Choroid plexus epithelial cell (primary cell): ENCODE measurements around the gene GCNT3.

ENCODE experiments used
- DNase-seq: peaks from one replicate; pipeline ENCODE4 v3.0.0-alpha.2; 2010; ENCODE audit warnings: low read depth
- H3K4me3 ChIP-seq: 2 replicates; pipeline ENCODE4 v1.5.1; 2011; ENCODE audit warnings: low read depth, mild to moderate bottlenecking, control low read depth, low read length, moderate library complexity
- TF ChIP-seq, protein P1 (sequence below): conservative IDR thresholded peaks from 2 replicates; pipeline ENCODE4 v1.5.1; 2011; ENCODE audit warnings: low read depth, mild to moderate bottlenecking, control low read depth, inconsistent platforms, low read length, moderate library complexity

The GCNT3 gene

GRCh38 chr15:59571606-59572005 lies 40.0 kb upstream of the GCNT3 start:
- H3K4me3 ChIP-seq: no peak overlapping the region
- DNase-seq: no peak
- TF ChIP-seq, protein P1, sequence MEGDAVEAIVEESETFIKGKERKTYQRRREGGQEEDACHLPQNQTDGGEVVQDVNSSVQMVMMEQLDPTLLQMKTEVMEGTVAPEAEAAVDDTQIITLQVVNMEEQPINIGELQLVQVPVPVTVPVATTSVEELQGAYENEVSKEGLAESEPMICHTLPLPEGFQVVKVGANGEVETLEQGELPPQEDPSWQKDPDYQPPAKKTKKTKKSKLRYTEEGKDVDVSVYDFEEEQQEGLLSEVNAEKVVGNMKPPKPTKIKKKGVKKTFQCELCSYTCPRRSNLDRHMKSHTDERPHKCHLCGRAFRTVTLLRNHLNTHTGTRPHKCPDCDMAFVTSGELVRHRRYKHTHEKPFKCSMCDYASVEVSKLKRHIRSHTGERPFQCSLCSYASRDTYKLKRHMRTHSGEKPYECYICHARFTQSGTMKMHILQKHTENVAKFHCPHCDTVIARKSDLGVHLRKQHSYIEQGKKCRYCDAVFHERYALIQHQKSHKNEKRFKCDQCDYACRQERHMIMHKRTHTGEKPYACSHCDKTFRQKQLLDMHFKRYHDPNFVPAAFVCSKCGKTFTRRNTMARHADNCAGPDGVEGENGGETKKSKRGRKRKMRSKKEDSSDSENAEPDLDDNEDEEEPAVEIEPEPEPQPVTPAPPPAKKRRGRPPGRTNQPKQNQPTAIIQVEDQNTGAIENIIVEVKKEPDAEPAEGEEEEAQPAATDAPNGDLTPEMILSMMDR: no peak

DNA sequence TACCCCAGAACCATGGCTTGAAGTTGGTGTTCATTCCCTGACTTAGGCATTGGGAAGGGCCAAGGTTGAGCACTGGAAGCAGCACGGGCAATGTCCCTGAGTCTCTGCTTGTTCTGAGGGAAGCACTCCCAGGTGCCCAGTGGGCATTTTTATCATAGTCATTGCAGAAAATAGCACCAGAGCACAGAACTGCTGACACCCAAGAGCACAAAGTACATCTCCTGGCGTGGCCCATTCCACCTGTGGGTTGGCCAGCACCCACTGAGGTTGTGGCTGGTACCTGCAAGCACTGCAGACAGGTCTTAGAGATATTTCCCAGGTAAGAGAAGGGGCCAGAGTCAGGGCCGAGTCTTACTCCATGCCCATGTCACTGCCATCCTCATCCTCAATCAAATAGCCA lies 28.5 kb upstream of the GCNT3 start:
- no peak for DNase-seq
- TF ChIP-seq, protein P1: no peak
- no peak overlapping the region for H3K4me3 ChIP-seq

DNA sequence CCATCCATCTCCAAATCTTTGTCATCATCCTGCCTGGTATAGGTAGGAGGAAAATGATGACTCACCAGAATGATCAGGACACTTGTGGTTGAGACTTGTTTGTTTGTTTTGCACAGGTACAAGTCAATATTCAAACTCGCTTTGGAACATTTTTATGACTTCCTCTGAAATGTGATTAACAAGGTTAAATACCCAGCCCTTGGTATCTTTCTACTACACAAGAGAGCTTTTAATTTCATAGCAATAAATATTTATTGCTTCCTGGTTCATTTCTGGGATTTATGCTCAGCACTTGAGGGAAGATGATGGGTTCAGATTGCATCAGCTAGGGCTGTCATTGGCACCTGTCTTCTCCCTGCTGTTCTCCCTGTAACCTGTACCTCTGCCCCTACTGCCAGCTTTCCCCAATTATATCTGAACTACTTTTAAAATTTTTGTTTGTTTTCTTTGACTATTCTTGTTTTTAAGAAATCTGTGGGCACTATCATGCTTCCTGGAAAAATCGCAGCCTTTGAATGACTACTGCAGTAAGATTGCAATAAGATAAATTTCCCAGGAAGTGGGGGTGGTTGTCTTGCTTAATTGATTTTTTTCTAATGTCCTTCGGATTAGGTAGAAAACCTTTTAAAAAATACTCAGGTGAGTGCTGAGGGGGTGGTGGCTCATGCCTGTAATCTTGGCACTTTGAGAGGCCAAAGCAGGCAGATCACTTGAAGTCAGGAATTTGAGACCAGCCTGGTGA lies 24.3 kb upstream of the GCNT3 start:
- TF ChIP-seq, protein P1: no peak
- no peak for DNase-seq
- H3K4me3 ChIP-seq: no peak overlapping the region

GRCh38 chr15:59590027-59590426 lies 21.6 kb upstream of the GCNT3 start:
- TF ChIP-seq, protein P1: no peak
- H3K4me3 ChIP-seq: no peak overlapping the region
- no peak for DNase-seq

GRCh38 chr15:59591356-59591755 lies 20.2 kb upstream of the GCNT3 start:
- H3K4me3 ChIP-seq: no peak overlapping the region
- TF ChIP-seq, protein P1: no peak
- DNase-seq: no peak

DNA sequence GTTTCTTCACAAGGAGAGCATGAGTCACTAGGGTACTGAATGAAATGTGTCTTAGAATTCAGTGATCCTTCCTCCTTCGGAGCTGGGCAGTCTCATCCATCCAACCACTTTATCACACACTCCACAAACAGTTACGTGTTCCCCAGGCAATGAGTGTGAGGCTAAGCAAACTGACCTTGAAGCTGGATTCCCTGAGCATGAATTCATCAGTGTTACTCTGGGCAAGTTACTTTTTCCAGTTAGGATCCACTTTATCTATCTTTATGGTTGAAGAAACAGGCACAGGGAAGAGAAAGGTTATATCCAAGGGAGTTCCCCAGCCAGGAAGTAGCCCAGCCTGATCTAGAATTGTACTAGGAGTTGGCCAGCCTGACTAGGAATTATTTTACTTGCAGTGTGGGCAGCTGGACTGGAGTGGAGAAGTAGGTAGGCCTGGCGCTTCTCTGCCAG lies 17.1 kb upstream of the GCNT3 start:
- H3K4me3 ChIP-seq: no peak overlapping the region
- TF ChIP-seq, protein P1: no peak
- DNase-seq: peak; percentile 87

DNA sequence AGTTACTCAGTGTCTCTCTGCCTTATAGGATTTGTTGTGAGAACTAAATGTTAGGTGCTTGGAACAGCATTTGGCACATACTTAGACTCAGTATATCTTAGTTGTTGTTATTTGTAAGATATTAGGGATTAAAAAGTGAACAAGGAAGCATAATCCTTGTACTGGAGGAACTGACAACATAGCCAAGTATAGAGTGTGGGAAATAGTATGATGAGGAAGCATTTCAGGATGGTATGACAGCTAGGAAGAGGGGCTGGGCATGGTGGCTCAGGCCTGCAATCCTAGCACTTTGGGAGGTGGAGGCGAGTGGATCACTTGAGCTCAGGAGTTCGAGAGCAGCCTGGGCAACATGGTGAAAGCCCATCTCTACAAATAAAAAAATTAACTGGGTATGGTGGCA lies 16.6 kb upstream of the GCNT3 start:
- no peak overlapping the region for H3K4me3 ChIP-seq
- TF ChIP-seq, protein P1: no peak
- no peak for DNase-seq
